Prostate gland (tissue), 2 donors: ENCODE results near the gene TSEN54. TPM values are rescaled to one million over a fixed set of nuclear protein-coding genes. Genes with fewer than 3 reads are reported as not detected.

ENCODE experiments used
- microRNA-seq: library from miRNA; unstranded; fragments of <30 nt; microRNA quantifications from one replicate; pipeline ENCODE4, GENCODE V29; 2016
- total RNA-seq, 2 donors: library from RNA; depleted of rRNA; stranded (reverse); fragments of >200 nt; gene quantifications; one replicate each; pipeline ENCODE4 v1.1.0, GENCODE V29; 2016

TSEN54 gene
- total RNA-seq, 2 donors from 2014 or later = 45.9 to 56.2 TPM

Small RNA genes within 50 kb of the gene (microRNA-seq; reads per million reads assigned to microRNA genes)
- gene MIR6785 = not detected

Other genes with a start within 250 kb of the TSEN54 start
- 10 to 100 TPM; 14.1 to 31.4 TPM for gene MIF4GD, start 245.3 kb upstream of the TSEN54 start, total RNA-seq
- gene SLC25A19, start 227.1 kb upstream of the TSEN54 start, total RNA-seq = 10 to 100 TPM in 1 of 2 donors, 1 to 10 TPM in 1; 5.2 to 15.2 TPM
- gene GRB2, start 110.8 kb upstream of the TSEN54 start, total RNA-seq = 10 to 100 TPM; 88.3 to 95.7 TPM
- gene TMEM94, start 59.9 kb upstream of the TSEN54 start, total RNA-seq = 100 to 1,000 TPM in 1 of 2 donors, 10 to 100 TPM in 1; 63.5 to 128 TPM
- gene CASKIN2, start 991 bp upstream of the TSEN54 start, total RNA-seq = 10 to 100 TPM; 16.0 to 35.8 TPM
- gene LLGL2, start 9.2 kb downstream of the TSEN54 start, total RNA-seq = 10 to 100 TPM; 43.0 to 65.3 TPM
- 100 to 1,000 TPM in 1 of 2 donors, 10 to 100 TPM in 1; 86.5 to 214 TPM for gene MYO15B, start 71.3 kb downstream of the TSEN54 start, total RNA-seq
- 1 to 10 TPM in 1 of 2 donors, under 1 TPM in 1; 0.27 to 4.1 TPM for gene SMIM5, start 116.9 kb downstream of the TSEN54 start, total RNA-seq
- gene RECQL5, start 150.6 kb downstream of the TSEN54 start, total RNA-seq = 100 to 1,000 TPM in 1 of 2 donors, 10 to 100 TPM in 1; 33.6 to 132 TPM
- 10 to 100 TPM; 50.4 to 72.3 TPM for gene SAP30BP, start 150.8 kb downstream of the TSEN54 start, total RNA-seq
- gene ITGB4, start 204.9 kb downstream of the TSEN54 start, total RNA-seq = 100 to 1,000 TPM in 1 of 2 donors, 10 to 100 TPM in 1; 81.0 to 105 TPM
- 10 to 100 TPM; 28.1 to 28.5 TPM for gene GALK1, start 248.7 kb downstream of the TSEN54 start, total RNA-seq